Measurements from ENCODE around the gene FOXF2.

DNA sequence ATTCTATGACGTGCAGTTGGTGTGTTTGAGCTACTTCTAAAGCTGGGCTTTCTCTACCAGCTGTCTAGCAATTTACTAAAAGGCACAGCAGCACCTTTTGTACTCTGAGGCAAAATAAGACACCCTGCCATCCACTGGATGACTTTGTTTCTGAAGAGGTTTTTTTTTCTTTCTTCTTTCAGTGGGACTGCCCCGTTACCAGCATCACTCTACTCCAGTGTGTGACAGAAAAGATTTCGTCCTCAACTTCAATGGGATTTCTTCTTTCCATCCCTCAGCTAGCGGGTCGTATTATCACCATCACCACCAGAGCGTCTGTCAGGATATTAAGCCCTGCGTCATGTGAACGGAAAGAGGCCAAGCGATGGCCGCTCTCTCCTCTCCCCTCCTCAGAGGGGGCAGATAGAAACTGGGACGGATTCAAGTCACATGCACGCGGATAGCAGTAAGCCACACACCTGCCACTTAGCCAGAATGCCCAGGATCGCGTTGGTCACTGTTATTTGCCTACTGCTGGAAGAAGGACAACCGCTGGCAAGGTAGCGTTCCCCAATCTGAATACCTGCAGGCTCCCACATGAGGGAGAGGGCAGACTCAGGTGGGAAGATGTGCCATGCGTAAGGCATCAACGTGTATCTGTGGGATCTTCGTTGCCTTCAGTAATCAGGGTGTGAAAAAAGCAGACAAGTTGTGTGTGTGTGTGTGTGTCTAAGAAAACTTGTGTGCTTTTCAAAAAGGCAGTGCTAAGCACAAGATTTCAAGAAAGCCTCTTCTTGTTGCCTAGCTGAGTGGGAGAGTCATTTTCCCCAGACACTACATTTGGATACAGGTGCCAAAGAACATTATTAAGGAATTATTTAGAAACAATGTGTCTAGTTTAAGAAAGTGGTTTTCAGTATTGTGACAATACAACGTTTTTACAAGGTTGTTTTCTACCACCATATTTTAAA lies 5.4 kb downstream of the FOXF2 start:
- no peak for TF ChIP-seq FOS (IDR thresholded peaks at IDR 0.05; ENCODE audit: low read depth, low read length)
- TF ChIP-seq, protein P1, sequence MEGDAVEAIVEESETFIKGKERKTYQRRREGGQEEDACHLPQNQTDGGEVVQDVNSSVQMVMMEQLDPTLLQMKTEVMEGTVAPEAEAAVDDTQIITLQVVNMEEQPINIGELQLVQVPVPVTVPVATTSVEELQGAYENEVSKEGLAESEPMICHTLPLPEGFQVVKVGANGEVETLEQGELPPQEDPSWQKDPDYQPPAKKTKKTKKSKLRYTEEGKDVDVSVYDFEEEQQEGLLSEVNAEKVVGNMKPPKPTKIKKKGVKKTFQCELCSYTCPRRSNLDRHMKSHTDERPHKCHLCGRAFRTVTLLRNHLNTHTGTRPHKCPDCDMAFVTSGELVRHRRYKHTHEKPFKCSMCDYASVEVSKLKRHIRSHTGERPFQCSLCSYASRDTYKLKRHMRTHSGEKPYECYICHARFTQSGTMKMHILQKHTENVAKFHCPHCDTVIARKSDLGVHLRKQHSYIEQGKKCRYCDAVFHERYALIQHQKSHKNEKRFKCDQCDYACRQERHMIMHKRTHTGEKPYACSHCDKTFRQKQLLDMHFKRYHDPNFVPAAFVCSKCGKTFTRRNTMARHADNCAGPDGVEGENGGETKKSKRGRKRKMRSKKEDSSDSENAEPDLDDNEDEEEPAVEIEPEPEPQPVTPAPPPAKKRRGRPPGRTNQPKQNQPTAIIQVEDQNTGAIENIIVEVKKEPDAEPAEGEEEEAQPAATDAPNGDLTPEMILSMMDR (conservative IDR thresholded peaks at IDR 0.05; ENCODE audit: low read depth, low read length) = no peak
- TF ChIP-seq, protein P2, sequence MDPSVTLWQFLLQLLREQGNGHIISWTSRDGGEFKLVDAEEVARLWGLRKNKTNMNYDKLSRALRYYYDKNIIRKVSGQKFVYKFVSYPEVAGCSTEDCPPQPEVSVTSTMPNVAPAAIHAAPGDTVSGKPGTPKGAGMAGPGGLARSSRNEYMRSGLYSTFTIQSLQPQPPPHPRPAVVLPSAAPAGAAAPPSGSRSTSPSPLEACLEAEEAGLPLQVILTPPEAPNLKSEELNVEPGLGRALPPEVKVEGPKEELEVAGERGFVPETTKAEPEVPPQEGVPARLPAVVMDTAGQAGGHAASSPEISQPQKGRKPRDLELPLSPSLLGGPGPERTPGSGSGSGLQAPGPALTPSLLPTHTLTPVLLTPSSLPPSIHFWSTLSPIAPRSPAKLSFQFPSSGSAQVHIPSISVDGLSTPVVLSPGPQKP (IDR thresholded peaks at IDR 0.05; ENCODE audit: borderline replicate concordance, low read depth, low read length) = no peak
- TF ChIP-seq SMC3 (IDR thresholded peaks at IDR 0.05; ENCODE audit: low read depth, low read length) = no peak
- TF ChIP-seq, protein P3, sequence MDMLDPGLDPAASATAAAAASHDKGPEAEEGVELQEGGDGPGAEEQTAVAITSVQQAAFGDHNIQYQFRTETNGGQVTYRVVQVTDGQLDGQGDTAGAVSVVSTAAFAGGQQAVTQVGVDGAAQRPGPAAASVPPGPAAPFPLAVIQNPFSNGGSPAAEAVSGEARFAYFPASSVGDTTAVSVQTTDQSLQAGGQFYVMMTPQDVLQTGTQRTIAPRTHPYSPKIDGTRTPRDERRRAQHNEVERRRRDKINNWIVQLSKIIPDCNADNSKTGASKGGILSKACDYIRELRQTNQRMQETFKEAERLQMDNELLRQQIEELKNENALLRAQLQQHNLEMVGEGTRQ (IDR thresholded peaks at IDR 0.05; ENCODE audit: low read depth, low read length) = 0 out of 2 replicates have a peak, but pooled peaks have one; percentile 3
- TF ChIP-seq RAD21 (IDR thresholded peaks at IDR 0.05; ENCODE audit: low read length) = no peak

All from IMR-90 (cell line).